ENCODE results near the gene TMEM11. TPM values are rescaled to one million over a fixed set of nuclear protein-coding genes. Genes with fewer than 3 reads are reported as not detected.

Gene TMEM11
- total RNA-seq, 1 donor from 2014 or later = 25.7 TPM

- intact Hi-C loops (cut with DNase I) = loop anchor here (1.0 to 10.0 kb wide), 6 partner anchors 22 to 208 kb away; partner anchors contain the start of genes DHRS7B, TMEM11 and USP22
- Histone ChIP-seq H3K27ac (peak within 1 kb of the TSS; percentile 43 to 77), H3K4me3 (peak within 1 kb of the TSS; percentile 50 to 86), H3K9me3 (no peaks in the 10 kb centered on the region), H3K4me1 (peaks cover 16 to 27% of the 10 kb centered on the region in 2 donors), H3K36me3 (no peaks in the 10 kb centered on the region), H3K27me3 (no peaks in the 10 kb centered on the region)
- DNase-seq (ENCODE audit: low spot score in 2 of 2) = peak; percentile 63 to 94
- TF ChIP-seq CTCF (IDR thresholded peaks at IDR 0.05) = peak in 1 of 3 experiments; percentile 15
Observed at GRCh38 chr17:21252796-21253645, 39.1 kb upstream of the TMEM11 start, which contains the start of gene NATD1. NATD1 (minus strand) TSS chr17:21253410; CDS start chr17:21253264, 146 bp downstream.

GRCh38 chr17:21252289-21252795 is 38.4 kb upstream of the TMEM11 start:
- Histone ChIP-seq H3K36me3 (no peaks in the 10 kb centered on the region), H3K4me3 (peak overlapping the region; percentile 50 to 86), H3K9me3 (no peaks in the 10 kb centered on the region), H3K27me3 (no peaks in the 10 kb centered on the region), H3K27ac (peak overlapping the region; percentile 76 to 77), H3K4me1 (peaks cover 16 to 27% of the 10 kb centered on the region in 2 donors)
- DNase-seq (ENCODE audit: low spot score in 2 of 2) = no peak
- TF ChIP-seq CTCF (IDR thresholded peaks at IDR 0.05) = no peak
- intact Hi-C loops (cut with DNase I) = loop anchor here (2.0 to 10.0 kb wide), 4 partner anchors 62 to 208 kb away; partner anchors contain the start of genes DHRS7B and USP22

- Histone ChIP-seq H3K4me3 (peak overlapping the region; percentile 50 to 86), H3K27me3 (no peaks in the 10 kb centered on the region), H3K4me1 (peaks cover 16 to 27% of the 10 kb centered on the region in 2 donors), H3K27ac (peak overlapping the region; percentile 76 to 77), H3K9me3 (no peaks in the 10 kb centered on the region), H3K36me3 (no peaks in the 10 kb centered on the region)
- intact Hi-C loops (cut with DNase I) = loop anchor here (2.0 to 10.0 kb wide), 4 partner anchors 63 to 207 kb away; partner anchors contain the start of genes DHRS7B and USP22
- no peak for TF ChIP-seq CTCF (IDR thresholded peaks at IDR 0.05)
- DNase-seq (ENCODE audit: low spot score in 2 of 2) = no peak
Observed at GRCh38 chr17:21251337-21252010, 37.5 kb upstream of the TMEM11 start.

GRCh38 chr17:21250854-21251253 is 36.9 kb upstream of the TMEM11 start:
- Histone ChIP-seq H3K4me3 (peak overlapping the region in 1 of 2 donors; percentile 86), H3K9me3 (no peaks in the 10 kb centered on the region), H3K4me1 (peaks cover 16 to 30% of the 10 kb centered on the region in 2 donors), H3K27ac (peak overlapping the region; percentile 76 to 77), H3K27me3 (no peaks in the 10 kb centered on the region), H3K36me3 (no peaks in the 10 kb centered on the region)
- DNase-seq (ENCODE audit: low spot score in 2 of 2) = no peak
- intact Hi-C loops (cut with DNase I) = loop anchor here (10.0 kb wide), 2 partner anchors 64 to 206 kb away; partner anchors contain the start of gene USP22
- no peak for TF ChIP-seq CTCF (IDR thresholded peaks at IDR 0.05)

- H3K9me3 ChIP-seq = no peaks in the 10 kb centered on the region
- no peak overlapping the region for H3K4me3 ChIP-seq
- H3K27ac ChIP-seq = peak overlapping the region; percentile 76 to 77
- no peak for DNase-seq (ENCODE audit: low spot score in 2 of 2)
- peaks cover 16 to 32% of the 10 kb centered on the region in 2 donors for H3K4me1 ChIP-seq
- intact Hi-C loops (cut with DNase I) = loop anchor here (10.0 kb wide), 2 partner anchors 65 to 205 kb away; partner anchors contain the start of gene USP22
- H3K27me3 ChIP-seq = no peaks in the 10 kb centered on the region
- H3K36me3 ChIP-seq = no peaks in the 10 kb centered on the region
- TF ChIP-seq CTCF (IDR thresholded peaks at IDR 0.05) = no peak
Observed at GRCh38 chr17:21249920-21250703, 36.2 kb upstream of the TMEM11 start.
